Activated naive CD8-positive, alpha-beta T cell treated with anti-CD3 and anti-CD28 coated beads for 36 hours (primary cell): Measurements from ENCODE around the gene SULT1A1. TPM values are rescaled to one million over a fixed set of nuclear protein-coding genes. Genes with fewer than 3 reads are reported as not detected.
A peak's percentile ranks its signal among the peaks of the same experiment; 100 is the strongest.
"Not testable (repeated sequence)": the region's sequence is repeated elsewhere in the genome, so short reads cannot be mapped to it uniquely, and the experiment has no call there.

Experiments
- DNase-seq: peaks from one replicate; pipeline ENCODE4 v3.0.0; 2021
- H3K27ac Mint-ChIP-seq: one replicate; pipeline ENCODE4 v1.8.0; 2022; ENCODE audit warnings: mild to moderate bottlenecking, moderate library complexity, mixed read lengths
- H3K27me3 Mint-ChIP-seq: one replicate; pipeline ENCODE4 v1.8.0; 2022; ENCODE audit warnings: mild to moderate bottlenecking, mixed read lengths
- H3K36me3 Mint-ChIP-seq: one replicate; pipeline ENCODE4 v1.8.0; 2021; ENCODE audit warnings: mild to moderate bottlenecking, mixed read lengths
- H3K4me1 Mint-ChIP-seq: one replicate; pipeline ENCODE4 v1.8.0; 2021; ENCODE audit warnings: mixed read lengths
- H3K4me3 Mint-ChIP-seq: one replicate; pipeline ENCODE4 v1.8.0; 2022; ENCODE audit warnings: mild to moderate bottlenecking, moderate library complexity, mixed read lengths
- H3K9me3 Mint-ChIP-seq: one replicate; pipeline ENCODE4 v1.8.0; 2022; ENCODE audit warnings: mixed read lengths
- total RNA-seq, 2 experiments: library from RNA; stranded (reverse); gene quantifications; one replicate each; pipeline ENCODE4 v1.2.3, GENCODE V29; 2021

The SULT1A1 gene
- total RNA-seq, 2 experiments from 2014 or later, result 11.6 to 13.3 TPM

DNA sequence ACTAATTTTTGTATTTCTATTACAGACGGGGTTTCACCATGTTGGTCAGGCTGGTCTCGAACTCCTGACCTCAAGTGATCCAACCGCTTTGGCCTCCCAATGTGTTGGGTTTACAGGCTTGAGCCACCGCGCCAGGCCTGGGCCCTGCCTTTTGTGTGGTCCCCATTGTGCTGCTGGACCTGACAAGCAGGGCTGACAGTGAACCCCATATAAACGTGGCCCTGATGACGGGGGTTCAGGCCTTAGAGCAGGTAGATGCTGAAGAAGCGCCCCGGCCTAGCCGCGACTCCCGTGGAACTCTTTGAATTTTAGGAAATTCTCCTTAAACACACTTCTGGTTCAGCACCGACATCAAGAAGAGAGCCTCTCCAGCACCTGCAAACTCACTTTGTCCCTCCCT is 8.3 kb downstream of the SULT1A1 start:
- H3K4me1 Mint-ChIP-seq, H3K9me3 Mint-ChIP-seq, H3K4me3 Mint-ChIP-seq, H3K36me3 Mint-ChIP-seq, DNase-seq, H3K27me3 Mint-ChIP-seq, H3K27ac Mint-ChIP-seq: not testable (repeated sequence)

DNA sequence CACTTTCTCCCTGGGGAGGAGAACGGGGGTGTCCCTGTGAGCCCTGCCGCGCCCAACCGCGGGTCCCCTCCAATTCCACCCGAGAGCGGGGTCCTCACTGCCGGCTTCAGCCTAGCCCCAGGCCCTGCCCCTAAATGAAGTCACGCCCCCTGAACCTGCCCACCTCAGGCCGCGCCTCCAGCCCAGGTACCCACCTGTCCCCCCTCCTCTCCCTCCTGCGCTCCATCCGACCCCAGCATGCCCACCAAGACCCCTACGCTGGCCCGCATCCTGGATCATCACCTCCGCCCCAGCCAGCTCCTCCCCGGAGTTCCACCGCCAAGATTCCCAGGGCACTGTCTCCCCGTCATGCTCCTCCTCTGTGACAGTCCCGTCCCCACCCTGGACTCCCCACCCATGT is 8.9 kb downstream of the SULT1A1 start:
- H3K27ac Mint-ChIP-seq, H3K4me1 Mint-ChIP-seq, DNase-seq, H3K27me3 Mint-ChIP-seq, H3K9me3 Mint-ChIP-seq, H3K36me3 Mint-ChIP-seq, H3K4me3 Mint-ChIP-seq: not testable (repeated sequence)

DNA sequence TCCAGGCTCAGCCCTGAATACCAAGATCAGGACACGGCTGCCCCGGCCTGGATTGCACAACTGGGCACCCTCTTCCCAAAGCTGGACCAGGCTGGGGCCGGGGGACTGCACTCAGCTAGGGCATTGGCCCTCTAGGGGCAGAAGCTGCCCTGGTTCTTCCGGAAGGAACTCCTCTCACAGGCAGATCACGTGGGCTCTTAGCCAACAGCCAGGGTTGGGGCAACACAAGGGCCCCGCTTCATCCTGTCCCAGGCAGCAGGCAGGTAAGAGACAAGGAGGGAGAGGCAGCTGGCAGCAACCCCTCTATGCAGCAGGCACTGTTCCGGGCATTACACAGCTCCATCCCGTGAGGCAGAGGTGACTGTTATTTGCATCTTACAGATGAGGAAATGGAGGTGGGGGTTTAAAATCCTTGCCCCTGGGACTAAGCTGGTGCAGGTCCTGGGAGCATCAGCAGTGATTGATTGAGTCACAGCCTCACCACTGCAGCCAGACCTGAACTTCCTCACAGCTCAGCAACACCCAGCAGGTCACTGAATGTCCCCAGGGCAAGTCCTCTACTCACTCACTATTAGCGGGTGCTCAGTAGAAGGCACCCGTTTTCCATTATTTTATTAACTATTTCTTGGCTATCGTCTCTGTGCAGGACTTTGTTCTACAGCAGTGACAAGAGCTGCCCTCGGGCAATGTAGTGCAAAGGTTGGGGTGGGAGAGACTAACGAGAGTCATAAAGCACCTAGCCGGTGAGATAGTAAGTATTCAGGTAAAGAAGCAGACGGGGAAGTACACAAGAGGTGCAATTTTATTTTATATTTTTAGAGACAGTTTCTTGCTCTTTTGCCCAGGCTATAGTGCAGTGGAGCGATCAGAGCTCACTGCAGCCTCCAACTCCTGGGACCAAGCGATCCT is 10.2 kb downstream of the SULT1A1 start:
- not testable (repeated sequence) for H3K36me3 Mint-ChIP-seq, H3K27ac Mint-ChIP-seq, H3K9me3 Mint-ChIP-seq, H3K27me3 Mint-ChIP-seq, H3K4me1 Mint-ChIP-seq, H3K4me3 Mint-ChIP-seq, DNase-seq

DNA sequence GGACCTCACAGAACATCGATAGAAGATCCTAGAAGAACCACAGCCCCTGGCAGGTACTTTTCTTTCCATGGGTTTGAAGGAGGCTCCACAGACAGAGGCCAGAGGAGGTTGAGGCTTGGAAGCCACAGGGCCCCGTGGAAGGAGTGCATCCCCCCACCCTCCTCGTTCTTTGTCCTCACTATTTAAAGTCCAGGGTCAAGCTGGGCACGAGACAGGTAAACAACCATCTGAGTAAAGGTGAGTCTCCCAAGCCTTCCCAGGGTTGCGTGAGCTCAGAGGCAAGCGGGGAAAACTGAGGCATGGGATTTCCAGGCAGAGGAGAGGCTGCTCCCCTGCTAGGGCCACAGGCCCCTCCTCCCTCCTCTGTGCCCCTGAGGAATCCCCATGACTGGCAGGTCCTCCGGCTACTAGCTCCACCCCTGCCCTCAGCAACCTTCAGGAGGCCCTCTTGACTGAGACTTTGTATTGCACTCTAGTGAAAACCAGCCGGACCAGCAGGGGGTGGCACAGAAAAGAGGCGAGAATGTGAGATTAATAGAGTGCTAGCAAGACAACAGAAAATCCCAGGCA is 12.1 kb downstream of the SULT1A1 start:
- Mint-ChIP-seq H3K27ac (no peak overlapping the region), H3K9me3 (no peaks in the 10 kb centered on the region), H3K36me3 (no peaks in the 10 kb centered on the region), H3K4me1 (peaks cover 12% of the 10 kb centered on the region), H3K27me3 (no peaks in the 10 kb centered on the region), H3K4me3 (no peak overlapping the region)
- no peak for DNase-seq

DNA sequence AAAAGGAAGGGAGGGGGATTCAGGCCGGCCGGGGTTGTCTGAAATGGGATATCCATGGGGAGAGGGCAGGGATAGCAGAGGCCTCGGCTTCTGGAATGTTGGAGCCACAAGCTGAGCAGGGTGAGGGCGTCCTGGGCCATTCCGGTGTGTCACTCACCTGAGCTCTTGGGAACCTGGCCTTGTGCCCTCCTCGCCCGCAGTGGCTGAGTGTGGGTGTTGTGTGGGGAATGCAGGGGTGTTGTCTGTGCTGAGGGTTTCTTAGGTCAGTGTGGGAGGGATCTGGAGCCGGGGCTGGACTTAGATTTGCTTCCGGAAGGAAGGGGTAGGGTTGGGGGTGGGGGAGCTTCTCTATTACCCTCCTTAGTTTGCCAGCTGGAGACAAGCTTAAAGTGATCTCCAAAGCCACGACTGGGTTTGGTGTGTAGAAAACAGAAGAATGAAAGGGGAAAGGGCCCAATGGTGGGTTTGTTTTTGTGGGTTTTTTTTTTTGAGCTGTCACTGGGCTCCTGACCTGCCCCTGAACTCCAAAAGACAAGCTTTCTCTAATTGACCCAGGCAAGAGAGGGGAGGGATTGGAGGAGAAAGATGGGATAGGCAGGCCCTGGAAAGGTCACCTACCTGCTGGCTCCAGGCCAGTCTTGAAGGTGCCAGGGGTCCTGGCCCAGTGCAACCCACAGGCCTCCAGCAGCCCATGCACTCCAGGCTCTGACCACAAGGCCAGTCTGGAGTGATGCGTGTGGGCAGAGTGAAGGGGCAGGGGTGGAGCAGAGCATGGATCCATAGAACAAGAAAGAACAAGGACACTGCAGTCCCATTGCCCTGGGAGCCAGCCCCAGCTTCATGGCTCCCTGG is 12.8 kb downstream of the SULT1A1 start, which contains the start of gene SULT1A2:
Gene SULT1A2, minus strand, starts transcription at position 211 of the 852 bp plus-strand sequence. CDS start 1,120 bp downstream, outside the sequence.
- no peak for DNase-seq
- H3K4me3 Mint-ChIP-seq, result no peak within 1 kb of the TSS
- no peaks in the 10 kb centered on the region for H3K27me3 Mint-ChIP-seq
- H3K36me3 Mint-ChIP-seq, result peaks cover 3% of the 10 kb centered on the region
- H3K4me1 Mint-ChIP-seq, result peaks cover 12% of the 10 kb centered on the region
- no peaks in the 10 kb centered on the region for H3K9me3 Mint-ChIP-seq
- H3K27ac Mint-ChIP-seq, result no peak within 1 kb of the TSS

DNA sequence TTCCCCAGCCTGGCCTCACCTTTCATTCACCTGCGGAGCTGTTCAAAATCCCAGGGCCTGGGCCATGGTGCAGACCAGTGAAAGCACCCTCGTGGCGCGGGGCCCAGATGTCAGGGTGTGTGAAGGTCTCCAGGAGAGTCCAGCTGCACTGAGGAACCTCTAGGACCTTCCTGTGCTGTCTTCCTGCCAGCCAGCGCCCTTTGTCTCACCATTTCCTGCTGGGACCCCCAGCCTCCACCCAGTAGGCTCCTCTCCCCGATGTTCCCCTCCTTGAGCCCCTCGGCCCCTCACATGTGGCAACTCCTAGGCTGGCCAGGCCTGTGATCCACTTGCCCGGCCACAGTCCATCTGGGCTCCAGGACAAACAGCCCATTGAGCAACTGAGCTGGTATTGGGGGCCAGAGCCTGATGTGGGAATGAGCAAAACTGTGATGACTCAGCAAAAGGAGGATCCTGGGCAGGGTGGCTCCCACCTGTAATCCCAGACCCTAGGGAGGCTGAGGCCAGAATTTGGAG is 13.7 kb downstream of the SULT1A1 start:
- no peak for DNase-seq
- Mint-ChIP-seq H3K4me1 (peaks cover 12% of the 10 kb centered on the region), H3K27me3 (no peaks in the 10 kb centered on the region), H3K9me3 (no peaks in the 10 kb centered on the region), H3K4me3 (no peak overlapping the region), H3K27ac (no peak overlapping the region), H3K36me3 (peaks cover 3% of the 10 kb centered on the region)

DNA sequence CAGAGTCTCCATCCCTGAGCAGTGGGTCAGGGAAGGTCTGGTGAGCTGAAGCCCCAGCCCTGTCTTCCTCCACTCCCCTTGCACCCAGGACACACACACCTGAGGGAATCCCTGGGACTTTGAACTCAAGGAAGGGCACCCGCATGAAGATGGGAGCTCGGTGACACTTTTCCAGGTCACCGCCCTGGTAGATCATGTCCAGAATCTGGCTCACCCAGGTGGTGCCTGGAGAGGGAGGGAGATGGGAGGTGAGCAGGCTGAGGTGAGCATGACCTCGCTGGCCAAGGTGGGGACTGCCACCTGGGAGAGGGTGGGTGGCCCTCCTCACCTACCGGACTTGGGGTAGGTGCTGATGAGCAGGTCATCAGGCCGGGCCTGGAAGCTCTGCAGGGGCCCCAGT is 14.4 kb downstream of the SULT1A1 start:
- not testable (repeated sequence) for H3K27ac Mint-ChIP-seq, H3K9me3 Mint-ChIP-seq, H3K27me3 Mint-ChIP-seq, H3K4me3 Mint-ChIP-seq, H3K36me3 Mint-ChIP-seq, DNase-seq
- peaks cover 12% of the 10 kb centered on the region for H3K4me1 Mint-ChIP-seq

DNA sequence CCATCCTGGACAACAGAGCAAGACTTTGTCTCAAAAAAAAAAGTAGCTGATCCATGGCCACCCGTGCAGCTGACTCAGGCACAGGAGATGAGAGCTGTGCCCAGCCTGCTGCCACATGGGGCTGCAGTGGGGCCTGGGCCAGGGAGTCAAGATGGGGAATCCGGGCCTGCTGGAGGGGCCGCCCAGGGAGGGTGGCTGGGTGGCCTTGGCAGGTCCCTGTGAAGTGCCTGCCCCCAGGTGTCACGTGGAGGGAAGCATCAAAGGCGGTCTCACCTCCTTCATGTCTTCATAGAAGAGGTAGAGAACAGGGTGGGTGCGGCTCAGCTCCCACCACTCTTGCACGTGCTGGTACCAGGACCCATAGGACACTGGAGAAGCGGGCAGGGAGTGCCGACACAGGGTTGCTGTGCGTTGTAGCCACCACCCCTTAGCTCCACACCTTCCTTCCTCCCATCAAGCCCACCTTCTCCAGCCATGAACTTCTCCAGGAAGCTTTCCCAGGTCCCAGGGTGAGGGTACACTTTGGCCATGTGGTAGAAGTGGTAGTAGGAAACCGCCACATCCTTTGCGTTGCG is 16.8 kb downstream of the SULT1A1 start:
- no peaks in the 10 kb centered on the region for H3K27me3 Mint-ChIP-seq
- no peak for DNase-seq
- H3K4me3 Mint-ChIP-seq, result no peak overlapping the region
- H3K27ac Mint-ChIP-seq, result peak overlapping the region; percentile 74
- peaks cover 5% of the 10 kb centered on the region for H3K36me3 Mint-ChIP-seq
- no peaks in the 10 kb centered on the region for H3K9me3 Mint-ChIP-seq
- H3K4me1 Mint-ChIP-seq, result peaks cover 12% of the 10 kb centered on the region

DNA sequence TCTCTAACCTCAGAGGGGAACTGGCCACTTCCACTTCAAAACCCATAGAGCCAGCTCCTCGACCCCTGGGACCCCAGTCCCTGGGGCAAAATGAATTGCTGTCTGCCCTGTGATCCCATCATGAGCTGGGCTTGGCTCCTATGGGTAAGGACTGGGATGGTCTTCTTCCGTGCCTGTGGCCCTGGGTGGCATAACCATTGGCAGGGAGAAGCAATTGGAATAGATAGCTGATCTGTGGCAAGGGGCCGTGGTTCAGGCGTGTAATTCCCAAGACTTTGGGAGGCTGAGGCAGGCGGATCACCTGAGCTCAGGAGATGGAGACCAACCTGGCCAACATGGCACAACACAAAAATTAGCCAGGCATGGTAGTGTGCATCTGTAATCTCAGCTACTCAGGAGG is 17.3 kb downstream of the SULT1A1 start:
- H3K4me1 Mint-ChIP-seq, result peaks cover 9% of the 10 kb centered on the region
- no peak overlapping the region for H3K4me3 Mint-ChIP-seq
- peak overlapping the region; percentile 1 for H3K27ac Mint-ChIP-seq
- no peak for DNase-seq
- no peaks in the 10 kb centered on the region for H3K9me3 Mint-ChIP-seq
- peaks cover 5% of the 10 kb centered on the region for H3K36me3 Mint-ChIP-seq
- H3K27me3 Mint-ChIP-seq, result no peaks in the 10 kb centered on the region

DNA sequence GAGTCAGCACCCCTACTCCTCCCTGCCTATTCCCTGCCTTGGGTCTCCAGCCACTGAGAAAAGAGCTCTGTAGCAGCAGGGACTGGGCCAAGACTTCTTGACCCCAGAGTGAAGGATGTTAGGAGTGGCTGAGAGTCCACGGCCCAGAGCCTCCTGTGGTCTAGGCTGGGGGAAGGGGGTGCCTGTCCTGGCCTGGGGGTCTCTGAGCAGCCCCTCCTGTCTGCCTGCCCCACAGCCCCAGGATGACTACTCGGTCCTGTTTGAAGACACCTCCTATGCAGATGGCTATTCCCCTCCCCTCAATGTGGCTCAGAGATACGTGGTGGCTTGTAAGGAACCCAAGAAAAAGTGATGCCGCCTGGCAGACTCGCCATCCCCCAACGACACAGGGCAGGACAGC is 18.5 kb downstream of the SULT1A1 start:
- Mint-ChIP-seq H3K36me3 (peaks cover 5% of the 10 kb centered on the region), H3K4me3 (no peak overlapping the region), H3K27ac (peak overlapping the region; percentile 54), H3K4me1 (peaks cover 3% of the 10 kb centered on the region), H3K27me3 (no peaks in the 10 kb centered on the region), H3K9me3 (no peaks in the 10 kb centered on the region)
- DNase-seq, result no peak

DNA sequence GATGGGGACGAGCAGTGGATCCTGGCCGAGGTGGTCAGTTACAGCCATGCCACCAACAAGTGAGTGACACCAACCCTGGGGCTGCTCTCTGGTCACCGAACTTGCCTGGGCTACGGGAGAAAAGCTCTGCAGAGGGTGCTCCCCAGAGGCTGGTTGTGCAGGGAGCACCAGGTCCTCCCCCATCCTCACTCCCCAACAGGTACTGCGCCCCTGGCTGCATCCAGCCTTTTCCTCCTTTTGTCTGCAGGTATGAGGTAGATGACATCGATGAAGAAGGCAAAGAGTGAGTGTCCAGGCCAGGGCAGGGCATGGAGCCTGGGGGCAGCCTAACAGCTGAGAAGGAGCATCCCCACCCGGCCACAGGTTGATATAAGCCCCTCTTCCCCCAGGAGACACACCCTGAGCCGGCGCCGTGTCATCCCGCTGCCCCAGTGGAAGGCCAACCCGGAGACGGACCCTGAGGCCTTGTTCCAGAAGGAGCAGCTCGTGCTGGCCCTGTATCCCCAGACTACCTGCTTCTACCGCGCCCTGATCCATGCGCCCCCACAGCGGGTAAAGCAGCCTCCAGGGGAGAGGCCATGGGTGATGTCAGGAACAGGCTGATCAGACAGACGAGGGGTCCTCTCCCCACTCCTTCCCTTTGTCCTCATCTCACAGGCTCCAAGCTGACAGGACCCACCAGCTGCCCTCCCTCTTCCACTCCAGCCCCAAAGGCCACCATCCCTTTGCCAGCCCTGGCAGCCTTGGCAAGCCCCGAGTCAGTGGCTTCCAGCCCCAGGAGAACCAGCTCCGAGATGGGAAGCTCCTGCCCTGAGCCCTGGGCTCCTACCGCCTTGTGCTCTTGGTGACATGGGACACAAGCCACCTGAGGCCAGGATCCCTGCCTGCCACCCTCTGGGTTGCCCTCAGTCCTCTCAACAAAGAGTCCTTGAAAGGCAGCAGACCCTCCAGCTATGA is 19.2 kb downstream of the SULT1A1 start:
- no peaks in the 10 kb centered on the region for H3K27me3 Mint-ChIP-seq
- no peaks in the 10 kb centered on the region for H3K9me3 Mint-ChIP-seq
- DNase-seq, result no peak
- no peak overlapping the region for H3K4me3 Mint-ChIP-seq
- H3K4me1 Mint-ChIP-seq, result peaks cover 3% of the 10 kb centered on the region
- H3K36me3 Mint-ChIP-seq, result peaks cover 7% of the 10 kb centered on the region
- H3K27ac Mint-ChIP-seq, result peak overlapping the region; percentile 54

DNA sequence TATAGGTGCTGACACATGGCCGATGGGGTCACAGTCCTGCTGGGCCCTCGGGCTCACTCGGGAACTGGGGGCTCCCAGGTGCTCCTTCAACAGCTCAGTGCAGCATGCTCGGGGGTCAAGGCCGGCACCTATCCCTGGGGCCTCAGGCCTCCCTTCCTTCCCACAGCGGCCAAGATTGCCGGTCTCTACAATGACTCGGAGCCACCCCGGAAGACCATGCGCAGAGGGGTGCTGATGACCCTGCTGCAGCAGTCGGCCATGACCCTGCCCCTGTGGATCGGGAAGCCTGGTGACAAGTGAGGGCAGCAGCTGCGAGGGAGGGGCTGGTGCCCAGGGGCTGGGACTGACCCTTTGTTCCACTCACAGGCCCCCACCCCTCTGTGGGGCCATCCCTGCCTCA is 19.9 kb downstream of the SULT1A1 start:
- Mint-ChIP-seq H3K9me3 (no peaks in the 10 kb centered on the region), H3K27me3 (no peaks in the 10 kb centered on the region), H3K36me3 (peaks cover 10% of the 10 kb centered on the region), H3K27ac (no peak overlapping the region), H3K4me1 (peaks cover 3% of the 10 kb centered on the region), H3K4me3 (no peak overlapping the region)
- DNase-seq, result no peak

DNA sequence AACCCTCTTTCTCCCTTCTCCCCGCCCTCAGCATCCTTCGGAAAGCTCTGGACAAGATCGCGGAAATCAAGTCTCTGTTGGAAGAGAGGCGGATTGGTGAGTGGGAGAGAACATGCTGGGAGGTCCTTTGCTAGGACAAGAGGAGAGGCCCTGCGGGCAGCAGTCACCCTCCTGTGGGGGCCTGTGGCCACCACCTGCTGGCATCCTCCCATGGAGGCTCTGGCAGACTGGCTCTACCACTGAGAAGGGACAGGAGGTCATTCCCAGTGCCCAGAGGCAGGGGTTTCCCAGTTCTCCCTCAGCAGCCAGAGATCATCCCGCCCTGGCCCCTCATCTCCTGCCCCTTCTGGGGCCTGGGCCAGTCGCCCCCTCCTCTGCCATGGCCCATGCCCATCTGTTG is 20.8 kb downstream of the SULT1A1 start:
- H3K4me1 Mint-ChIP-seq, result peaks cover 3% of the 10 kb centered on the region
- no peak overlapping the region for H3K27ac Mint-ChIP-seq
- H3K4me3 Mint-ChIP-seq, result no peak overlapping the region

DNA sequence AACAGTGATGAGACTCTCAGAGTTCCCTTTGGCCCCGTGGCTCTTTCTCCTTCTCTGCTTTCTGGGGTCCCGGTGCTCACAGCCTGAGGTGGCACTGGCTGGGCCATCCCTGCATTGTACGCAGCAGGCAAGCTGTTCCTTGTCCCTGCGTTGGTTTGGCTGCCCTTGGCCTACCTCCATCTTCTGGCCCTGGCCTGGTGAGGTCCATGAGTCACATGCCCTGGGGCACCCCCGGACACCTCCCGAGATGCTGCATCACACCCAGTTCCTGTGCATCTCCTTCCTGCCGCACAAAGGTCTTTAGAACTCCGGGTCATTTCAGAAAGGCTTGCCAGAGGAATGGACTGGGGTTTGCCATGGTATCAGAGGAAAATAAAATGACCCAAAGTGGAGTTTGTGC is 22.5 kb downstream of the SULT1A1 start:
- no peak for DNase-seq
- Mint-ChIP-seq H3K27ac (no peak overlapping the region), H3K27me3 (no peaks in the 10 kb centered on the region), H3K4me3 (no peak overlapping the region), H3K9me3 (no peaks in the 10 kb centered on the region), H3K4me1 (no peaks in the 10 kb centered on the region), H3K36me3 (peaks cover 13% of the 10 kb centered on the region)

More for the DNA sequence above, 20.8 kb downstream of the SULT1A1 start:
- peaks cover 13% of the 10 kb centered on the region for H3K36me3 Mint-ChIP-seq
- H3K9me3 Mint-ChIP-seq, result no peaks in the 10 kb centered on the region
- no peak for DNase-seq
- H3K27me3 Mint-ChIP-seq, result no peaks in the 10 kb centered on the region
